NCI-H2107 treated with DMSO at 0.1 percent for 48 hours (cell line): ENCODE data around the gene PFAS.
A peak's percentile ranks its signal among the peaks of the same experiment; 100 is the strongest.

ENCODE experiments used
- DNase-seq: peaks from one replicate; lab custom pipeline; 2025; ENCODE audit not compliant: unreplicated experiment; lab: John Stamatoyannopoulos, UW

The PFAS gene

GRCh38 chr17:8294361-8294760 is 45.3 kb downstream of the PFAS start:
- no peak for DNase-seq

GRCh38 chr17:8294814-8295316 is 45.8 kb downstream of the PFAS start:
- DNase-seq: no peak

DNA sequence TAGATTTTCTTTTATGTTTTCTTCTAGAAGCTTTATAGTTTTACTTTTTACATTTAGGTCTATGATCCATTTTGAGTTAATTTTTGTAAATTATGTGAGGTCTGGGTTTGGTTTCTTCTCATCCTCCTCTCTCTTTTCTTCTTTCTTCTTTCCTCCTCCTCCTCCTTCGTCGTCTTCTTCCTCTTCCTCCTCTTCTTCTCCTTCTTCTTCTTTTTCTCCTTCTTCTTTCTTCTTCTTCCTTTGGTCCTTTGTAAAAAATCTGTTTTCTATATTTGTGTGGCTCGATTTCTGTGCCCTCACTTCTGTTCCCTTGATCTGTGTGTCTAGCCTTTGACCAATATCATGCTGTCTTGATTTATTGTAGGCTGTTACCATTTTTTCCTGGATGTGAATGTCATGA is 51.1 kb downstream of the PFAS start:
- no peak for DNase-seq

- DNase-seq: peak; percentile 62
These were observed 51.6 kb downstream of the PFAS start for GRCh38 chr17:8300627-8301242.

- no peak for DNase-seq
These were observed 61.6 kb downstream of the PFAS start for GRCh38 chr17:8310601-8311123.

DNA sequence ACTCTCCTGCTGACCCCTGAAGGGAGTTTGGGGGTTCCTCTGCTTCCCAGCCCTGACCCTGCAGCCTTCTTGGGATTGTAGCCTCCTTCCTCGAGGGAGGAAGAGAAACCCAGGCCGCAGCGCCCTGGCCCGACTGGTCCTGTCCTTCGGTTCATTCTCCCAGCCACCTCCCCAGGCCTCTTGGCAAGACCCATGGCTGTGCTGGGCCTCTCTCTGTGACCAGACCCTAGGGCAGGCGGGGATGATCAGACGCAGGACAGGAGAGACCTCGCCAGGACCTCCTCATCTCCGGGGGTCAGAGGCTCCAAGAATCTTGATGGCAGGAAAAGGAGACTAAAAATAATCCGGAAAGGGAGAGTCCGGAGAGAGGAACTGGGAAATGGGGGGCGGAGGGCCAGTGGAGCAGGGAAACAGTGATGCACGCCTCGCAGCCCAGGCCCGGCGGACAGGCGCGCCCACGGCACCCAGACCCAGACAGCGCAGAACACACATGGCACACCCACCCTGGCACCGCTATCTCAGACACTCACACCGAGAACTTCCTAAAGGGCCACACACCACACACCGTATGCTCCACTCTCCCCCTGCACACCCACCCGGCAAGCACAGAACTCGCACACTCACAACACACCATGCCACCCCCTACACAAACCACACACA is 62.2 kb downstream of the PFAS start:
- DNase-seq: no peak

DNA sequence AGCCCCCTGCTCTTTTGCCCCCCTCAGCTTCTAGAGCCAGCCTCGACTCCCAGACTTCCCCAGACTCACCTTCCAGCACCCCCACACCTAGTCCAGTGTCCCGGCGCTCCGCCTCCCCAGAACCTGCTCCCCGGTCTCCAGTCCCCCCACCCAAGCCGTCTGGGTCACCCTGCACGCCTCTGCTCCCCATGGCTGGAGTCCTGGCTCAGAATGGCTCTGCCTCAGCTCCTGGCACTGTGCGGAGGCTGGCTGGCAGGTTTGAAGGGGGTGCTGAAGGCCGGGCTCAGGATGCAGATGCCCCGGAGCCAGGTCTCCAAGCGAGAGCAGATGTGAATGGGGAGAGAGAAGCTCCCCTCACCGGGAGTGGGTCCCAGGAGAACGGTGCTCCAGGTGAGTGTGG is 63.2 kb downstream of the PFAS start:
- no peak for DNase-seq

DNA sequence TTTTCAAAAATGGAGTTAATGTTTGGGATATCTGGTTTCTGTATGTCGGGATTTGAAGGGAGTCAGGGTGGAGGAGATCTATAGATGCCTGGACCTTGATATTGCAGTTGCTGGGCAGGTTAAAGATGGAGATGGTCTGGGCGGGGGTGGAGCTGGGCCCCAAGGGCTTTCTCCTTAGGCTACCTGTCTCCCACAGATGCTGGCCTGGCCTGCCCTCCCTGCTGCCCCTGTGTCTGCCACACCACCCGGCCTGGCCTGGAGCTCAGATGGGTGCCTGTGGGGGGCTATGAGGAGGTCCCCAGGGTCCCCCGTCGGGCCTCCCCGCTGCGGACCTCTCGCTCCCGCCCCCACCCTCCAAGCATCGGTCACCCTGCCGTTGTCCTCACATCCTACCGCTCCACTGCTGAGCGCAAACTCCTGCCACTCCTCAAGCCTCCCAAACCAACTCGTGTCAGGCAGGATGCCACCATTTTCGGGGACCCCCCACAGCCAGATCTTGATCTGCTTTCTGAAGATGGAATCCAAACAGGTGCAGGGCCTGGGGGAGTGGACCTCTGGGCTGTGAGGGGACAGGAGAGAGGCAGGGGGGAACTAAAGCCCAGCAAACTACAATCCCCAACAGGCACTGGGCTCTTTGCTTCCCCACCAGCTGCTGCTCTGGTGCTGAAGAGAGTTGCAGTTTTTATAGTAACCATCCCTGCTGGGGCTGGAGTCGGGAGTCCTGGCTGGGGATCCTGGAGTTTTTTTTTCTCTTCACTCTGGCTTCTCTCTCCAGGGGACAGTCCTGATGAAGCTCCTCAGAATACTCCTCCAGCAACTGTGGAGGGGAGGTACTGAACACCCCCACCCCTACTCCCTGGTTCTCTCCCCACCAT is 63.9 kb downstream of the PFAS start:
- DNase-seq: no peak

GRCh38 chr17:8314797-8315763 is 66.0 kb downstream of the PFAS start:
- no peak for DNase-seq

GRCh38 chr17:8315764-8316217 is 66.7 kb downstream of the PFAS start:
- DNase-seq: no peak

GRCh38 chr17:8318010-8318935 is 69.2 kb downstream of the PFAS start:
- DNase-seq: no peak
